ENCODE measurements around the gene ZNF780A.
"Not testable (repeated sequence)": the region's sequence is repeated elsewhere in the genome, so short reads cannot be mapped to it uniquely, and the experiment has no call there.

ZNF780A gene

GRCh38 chr19:40116075-40116474, 25.3 kb upstream of the ZNF780A start:
- TF ChIP-seq Cebpa-rat (IDR thresholded peaks at IDR 0.05) = no peak

DNA sequence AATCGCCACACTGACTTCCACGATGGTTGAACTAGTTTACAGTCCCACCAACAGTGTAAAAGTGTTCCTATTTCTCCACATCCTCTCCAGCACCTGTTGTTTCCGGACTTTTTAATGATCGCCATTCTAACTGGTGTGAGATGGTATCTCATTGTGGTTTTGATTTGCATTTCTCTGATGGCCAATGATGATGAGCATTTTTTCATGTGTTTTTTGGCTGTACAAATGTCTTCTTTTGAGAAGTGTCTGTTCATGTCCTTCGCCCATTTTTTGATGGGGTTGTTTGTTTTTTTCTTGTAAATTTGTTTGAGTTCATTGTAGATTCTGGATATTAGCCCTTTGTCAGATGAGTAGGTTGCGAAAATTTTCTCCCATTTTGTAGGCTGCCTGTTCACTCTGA, 23.4 kb upstream of the ZNF780A start:
- H3K4me3 ChIP-seq, H3K36me3 ChIP-seq, H3K27me3 ChIP-seq, H3K27ac ChIP-seq, H3K4me1 ChIP-seq, H3K4me2 ChIP-seq, H4K20me1 ChIP-seq, H3K9ac ChIP-seq: not testable (repeated sequence)
- peaks cover 55% of the 10 kb centered on the region for H3K9me3 ChIP-seq

More at GRCh38 chr19:40116075-40116474, 25.3 kb upstream of the ZNF780A start:
- Histone ChIP-seq H3K27me3 (no peaks in the 10 kb centered on the region), H3K27ac (no peak overlapping the region), H3K9ac (no peak overlapping the region), H3K4me1 (no peaks in the 10 kb centered on the region), H4K20me1 (no peaks in the 10 kb centered on the region), H3K36me3 (no peaks in the 10 kb centered on the region), H3K4me2 (no peak overlapping the region), H3K4me3 (no peak overlapping the region), H3K9me3 (peaks cover 44% of the 10 kb centered on the region)

DNA sequence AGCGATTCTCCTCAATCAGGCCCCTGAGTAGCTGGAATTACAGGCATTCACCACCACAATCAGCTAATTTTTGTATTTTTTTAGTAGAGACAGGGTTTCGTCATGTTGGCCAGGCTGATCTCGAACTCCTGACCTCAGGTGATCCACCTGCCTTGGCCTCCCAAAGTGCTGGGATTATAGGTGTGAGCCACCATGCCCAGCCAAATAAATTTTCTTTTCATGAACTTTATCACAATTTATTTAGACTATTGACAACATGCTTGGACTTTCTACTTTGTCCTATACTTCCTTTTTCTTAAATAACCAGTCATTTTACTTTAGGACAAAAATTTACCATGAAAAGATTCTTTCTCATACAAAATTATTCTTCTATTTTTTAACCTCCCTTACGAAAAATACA, 21.5 kb upstream of the ZNF780A start:
- H3K9me3 ChIP-seq = peaks cover 55% of the 10 kb centered on the region
- not testable (repeated sequence) for H3K4me2 ChIP-seq, H3K4me1 ChIP-seq, H4K20me1 ChIP-seq, H3K4me3 ChIP-seq, H3K36me3 ChIP-seq, H3K27me3 ChIP-seq, H3K27ac ChIP-seq, H3K9ac ChIP-seq

DNA sequence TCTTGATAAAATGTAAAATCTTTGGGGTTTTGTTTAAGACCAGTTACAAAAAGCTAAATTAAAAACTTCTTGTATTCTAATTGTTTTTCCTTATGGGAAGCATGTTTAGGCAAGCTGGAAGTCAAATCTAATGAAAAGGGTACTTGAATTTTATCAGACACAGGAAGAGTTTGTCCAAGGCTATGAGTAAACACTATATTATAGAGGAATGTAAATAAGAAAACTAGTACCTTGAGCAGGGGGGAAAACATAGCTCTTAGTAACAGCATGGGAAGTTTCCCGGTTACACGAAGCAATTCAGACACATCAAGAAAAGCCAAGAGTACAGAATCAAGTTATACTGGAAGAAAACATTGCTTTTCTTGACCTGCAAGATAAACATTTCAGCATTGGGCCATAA, 19.8 kb upstream of the ZNF780A start:
- Histone ChIP-seq H3K4me1 (no peaks in the 10 kb centered on the region), H4K20me1 (no peaks in the 10 kb centered on the region), H3K4me2 (no peak overlapping the region), H3K9me3 (peaks cover 48% of the 10 kb centered on the region), H3K9ac (no peak overlapping the region), H3K36me3 (no peaks in the 10 kb centered on the region), H3K4me3 (no peak overlapping the region), H3K27me3 (no peaks in the 10 kb centered on the region), H3K27ac (no peak overlapping the region)
- no peak for TF ChIP-seq Cebpa-rat (IDR thresholded peaks at IDR 0.05)

DNA sequence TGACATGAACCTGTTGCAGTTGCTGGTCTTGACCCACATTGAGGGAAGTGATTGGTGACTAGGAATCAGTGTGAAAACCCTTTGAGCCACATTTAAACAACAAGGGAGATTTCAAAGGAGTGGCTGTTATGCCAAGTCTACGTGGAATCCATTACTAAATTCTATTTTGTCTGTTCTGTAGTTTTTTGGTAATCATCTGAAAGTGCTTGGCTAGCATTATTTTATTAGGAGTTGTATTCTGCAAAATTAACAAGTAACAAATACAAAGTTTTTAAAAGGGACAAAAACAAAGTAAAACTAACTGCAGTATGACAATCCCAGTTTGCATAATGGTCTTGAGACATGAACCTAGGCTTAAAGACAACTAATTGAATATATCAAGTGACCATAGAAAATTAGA, 14.0 kb upstream of the ZNF780A start:
- Histone ChIP-seq H3K9me3 (peaks cover 5% of the 10 kb centered on the region; the same call in 1 of the 2 replicates), H3K27me3 (no peaks in the 10 kb centered on the region), H3K4me2 (no peak overlapping the region), H3K9ac (no peak overlapping the region), H3K4me3 (no peak overlapping the region), H4K20me1 (no peaks in the 10 kb centered on the region), H3K4me1 (no peaks in the 10 kb centered on the region), H3K36me3 (no peaks in the 10 kb centered on the region), H3K27ac (no peak overlapping the region)
- TF ChIP-seq Cebpa-rat (IDR thresholded peaks at IDR 0.05) = no peak

DNA sequence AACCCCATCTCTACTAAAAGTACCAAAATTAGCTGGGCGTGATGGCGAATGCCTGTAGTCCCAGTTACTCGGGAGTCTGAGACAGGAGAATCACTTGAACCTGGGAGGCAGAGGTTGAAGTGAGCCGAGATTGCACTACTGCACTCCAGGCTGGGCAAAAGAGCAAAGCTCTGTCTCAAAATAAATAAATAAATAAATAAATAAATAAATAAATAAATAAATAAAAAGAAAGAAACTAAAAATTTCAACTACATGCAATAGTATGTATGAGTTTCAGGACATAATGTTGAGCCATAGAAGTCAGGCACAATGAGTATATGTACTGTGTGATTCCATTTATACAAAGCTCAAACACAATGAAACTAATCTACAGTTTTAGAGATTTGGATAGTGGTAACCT, 12.9 kb upstream of the ZNF780A start:
- H3K4me3 ChIP-seq = no peak overlapping the region
- H3K27ac ChIP-seq = no peak overlapping the region
- no peak for TF ChIP-seq Cebpa-rat (IDR thresholded peaks at IDR 0.05)
- peaks cover 4% of the 10 kb centered on the region; the same call in 1 of the 2 replicates for H3K9me3 ChIP-seq
- H3K9ac ChIP-seq = no peak overlapping the region
- H3K27me3 ChIP-seq = no peaks in the 10 kb centered on the region
- H3K36me3 ChIP-seq = no peaks in the 10 kb centered on the region
- no peaks in the 10 kb centered on the region for H4K20me1 ChIP-seq
- H3K4me2 ChIP-seq = no peak overlapping the region
- H3K4me1 ChIP-seq = no peaks in the 10 kb centered on the region

GRCh38 chr19:40101813-40102212, 11.1 kb upstream of the ZNF780A start:
- no peak for TF ChIP-seq Cebpa-rat (IDR thresholded peaks at IDR 0.05)
- no peak overlapping the region for H3K4me2 ChIP-seq
- H3K4me3 ChIP-seq = no peak overlapping the region
- no peak overlapping the region for H3K27ac ChIP-seq
- no peaks in the 10 kb centered on the region for H3K4me1 ChIP-seq
- H3K9ac ChIP-seq = no peak overlapping the region
- peaks cover 6% of the 10 kb centered on the region for H3K9me3 ChIP-seq
- no peaks in the 10 kb centered on the region for H4K20me1 ChIP-seq
- no peaks in the 10 kb centered on the region for H3K36me3 ChIP-seq
- H3K27me3 ChIP-seq = no peaks in the 10 kb centered on the region

GRCh38 chr19:40093416-40093815, 2.7 kb upstream of the ZNF780A start:
- TF ChIP-seq Cebpa-rat (IDR thresholded peaks at IDR 0.05) = no peak
- Histone ChIP-seq H3K4me2 (no peak overlapping the region), H3K27me3 (no peaks in the 10 kb centered on the region), H4K20me1 (no peaks in the 10 kb centered on the region), H3K27ac (no peak overlapping the region), H3K9me3 (peaks cover 24% of the 10 kb centered on the region), H3K4me1 (peaks cover 19% of the 10 kb centered on the region), H3K36me3 (peaks cover 4% of the 10 kb centered on the region; the same call in 1 of the 2 replicates), H3K9ac (no peak overlapping the region), H3K4me3 (no peak overlapping the region)

DNA sequence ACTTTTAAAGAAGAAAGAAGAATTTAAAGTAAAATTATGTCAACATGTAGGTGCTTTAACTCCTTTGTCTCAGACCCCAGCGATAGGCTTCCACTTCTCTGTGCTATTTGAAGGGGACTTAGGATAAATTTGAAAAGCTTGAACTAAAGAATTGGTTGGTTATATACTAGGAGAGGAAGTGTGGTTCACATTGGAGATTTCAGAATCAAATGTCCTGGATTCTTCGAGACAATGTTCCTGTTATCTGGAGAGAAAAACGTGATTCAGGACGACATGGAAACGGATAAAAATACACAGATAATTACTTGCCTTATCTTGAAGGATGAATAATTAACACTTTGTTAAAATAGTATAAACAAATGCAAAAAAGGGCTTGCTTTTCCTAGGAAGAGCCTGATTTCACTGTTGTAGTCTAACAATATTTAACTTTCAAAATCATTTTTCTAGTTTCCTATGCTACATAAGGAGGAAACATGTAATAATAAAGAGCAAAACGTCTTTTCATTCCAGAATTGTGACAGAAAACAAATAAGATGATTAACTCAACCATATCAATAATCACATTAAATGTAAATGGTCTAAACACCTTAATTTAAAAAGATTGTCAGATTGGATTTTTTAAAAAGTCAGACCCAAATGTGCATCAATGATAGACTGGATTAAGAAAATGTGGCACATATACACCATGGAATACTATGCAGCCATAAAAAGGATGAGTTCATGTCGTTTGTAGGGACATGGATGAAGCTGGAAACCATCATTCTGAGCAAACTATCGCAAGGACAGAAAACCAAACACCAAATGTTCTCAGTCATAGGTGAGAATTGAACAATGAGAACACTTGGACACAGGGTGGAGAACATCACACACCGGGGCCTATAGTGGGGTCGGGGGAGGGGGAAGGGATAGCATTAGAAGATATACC, 724 bp upstream of the ZNF780A start:
- Histone ChIP-seq H3K4me2 (peak overlapping the region; percentile 77), H3K36me3 (peaks cover 9% of the 10 kb centered on the region; the same call in 1 of the 2 replicates), H3K4me3 (peak overlapping the region; percentile 76), H3K9ac (peak overlapping the region; percentile 82), H3K4me1 (peaks cover 19% of the 10 kb centered on the region), H4K20me1 (no peaks in the 10 kb centered on the region), H3K27ac (peak overlapping the region; percentile 76), H3K9me3 (peaks cover 28% of the 10 kb centered on the region), H3K27me3 (no peaks in the 10 kb centered on the region)
- TF ChIP-seq Cebpa-rat (IDR thresholded peaks at IDR 0.05) = no peak

DNA sequence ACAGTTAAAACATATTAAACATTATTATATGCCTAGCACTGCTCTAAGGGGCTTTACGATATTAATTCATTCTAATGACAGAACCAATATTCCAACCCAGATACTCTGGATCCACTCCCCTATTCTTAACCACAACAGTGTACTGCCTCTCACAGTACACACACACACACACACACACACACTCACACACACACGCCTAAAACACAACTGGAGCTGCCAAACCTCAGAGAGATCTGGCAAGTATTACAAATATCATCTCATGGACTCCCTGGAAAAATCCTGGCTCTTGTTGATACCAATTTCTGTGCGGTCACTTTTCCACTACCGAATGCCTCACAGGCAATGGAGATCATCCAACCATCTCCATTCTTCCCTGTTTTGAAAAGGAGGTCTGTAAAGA, 1.3 kb downstream of the ZNF780A start:
- Histone ChIP-seq H3K4me1 (peaks cover 19% of the 10 kb centered on the region), H3K27ac (no peak overlapping the region), H3K4me2 (peak overlapping the region; percentile 77), H3K9ac (peak overlapping the region; percentile 82; the same call in 1 of the 2 replicates), H3K27me3 (no peaks in the 10 kb centered on the region), H3K9me3 (peaks cover 13% of the 10 kb centered on the region), H3K36me3 (peaks cover 15% of the 10 kb centered on the region), H3K4me3 (peak overlapping the region; percentile 76), H4K20me1 (no peaks in the 10 kb centered on the region)
- no peak for TF ChIP-seq Cebpa-rat (IDR thresholded peaks at IDR 0.05)

Data from BLaER1 (cell line).